GM18907 (cell line): Measurements from ENCODE around the gene CCDC187.
"Not testable (repeated sequence)": the region's sequence is repeated elsewhere in the genome, so short reads cannot be mapped to it uniquely, and the experiment has no call there.

Experiments used
- ATAC-seq: cut with Tn5 transposase; IDR thresholded peaks from one replicate; pipeline ENCODE4 v1.9.1; 2021; ENCODE audit warnings: mild to moderate bottlenecking, moderate library complexity; ENCODE audit not compliant: unreplicated experiment

Gene CCDC187

DNA sequence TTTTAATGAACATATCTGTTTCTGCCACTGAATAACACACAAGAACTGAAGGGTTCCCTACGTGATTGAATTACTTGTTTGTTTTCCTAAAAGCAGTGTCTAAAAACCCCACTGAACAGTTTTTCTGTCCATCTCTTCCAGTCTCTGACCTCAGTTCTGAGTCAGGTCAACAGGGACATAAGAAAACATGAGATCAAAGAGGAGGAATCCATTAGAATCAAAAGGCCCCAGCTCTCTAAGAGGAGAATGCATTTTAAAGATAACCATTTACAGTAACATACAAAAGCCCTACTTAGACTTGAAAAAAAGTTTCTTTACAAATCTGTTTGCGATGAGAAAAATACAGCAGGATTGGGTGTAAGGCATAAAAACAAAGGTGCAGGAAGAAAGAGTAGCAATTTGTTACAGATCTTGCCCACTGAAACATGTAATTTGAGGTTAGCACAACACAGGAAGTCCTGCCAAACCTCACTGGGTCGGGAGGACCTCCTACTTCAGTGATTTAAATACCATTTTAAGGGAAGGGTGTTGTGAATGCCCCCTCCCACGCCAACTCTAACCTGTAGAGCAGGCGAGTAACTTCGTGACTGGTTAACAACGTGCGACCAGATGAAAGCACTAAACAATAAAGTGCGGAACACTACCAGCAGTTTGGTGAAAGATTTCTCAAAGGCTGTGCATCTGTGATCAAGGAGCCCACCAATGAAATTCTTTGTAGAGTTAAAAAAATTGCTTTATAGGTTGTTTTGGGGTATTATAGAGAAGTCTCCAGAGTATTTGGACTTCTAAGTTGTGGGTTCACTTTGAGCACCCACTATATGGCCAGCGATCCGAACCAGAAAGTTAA, 59.5 kb downstream of the CCDC187 start:
- ATAC-seq: peak; percentile 32

DNA sequence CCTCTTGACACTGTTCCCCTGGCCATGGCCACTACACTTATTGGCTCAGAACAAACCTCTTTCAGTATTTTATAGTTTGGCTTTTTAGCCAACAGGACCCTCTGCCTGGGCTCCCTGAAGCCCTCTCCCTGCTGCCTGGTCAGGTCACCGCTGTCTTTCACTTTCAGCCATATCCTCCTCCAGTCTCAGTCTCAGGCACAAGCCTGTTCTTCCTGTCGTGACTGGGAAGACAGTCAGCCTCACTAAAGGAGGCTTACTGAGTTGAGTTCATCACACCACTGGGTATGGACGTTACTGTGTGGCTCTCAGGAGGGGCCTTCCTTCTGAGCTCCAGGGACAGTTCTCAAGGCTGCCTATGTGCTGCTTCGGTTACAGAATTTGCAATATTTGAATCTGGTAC, 60.3 kb downstream of the CCDC187 start:
- ATAC-seq: no peak

DNA sequence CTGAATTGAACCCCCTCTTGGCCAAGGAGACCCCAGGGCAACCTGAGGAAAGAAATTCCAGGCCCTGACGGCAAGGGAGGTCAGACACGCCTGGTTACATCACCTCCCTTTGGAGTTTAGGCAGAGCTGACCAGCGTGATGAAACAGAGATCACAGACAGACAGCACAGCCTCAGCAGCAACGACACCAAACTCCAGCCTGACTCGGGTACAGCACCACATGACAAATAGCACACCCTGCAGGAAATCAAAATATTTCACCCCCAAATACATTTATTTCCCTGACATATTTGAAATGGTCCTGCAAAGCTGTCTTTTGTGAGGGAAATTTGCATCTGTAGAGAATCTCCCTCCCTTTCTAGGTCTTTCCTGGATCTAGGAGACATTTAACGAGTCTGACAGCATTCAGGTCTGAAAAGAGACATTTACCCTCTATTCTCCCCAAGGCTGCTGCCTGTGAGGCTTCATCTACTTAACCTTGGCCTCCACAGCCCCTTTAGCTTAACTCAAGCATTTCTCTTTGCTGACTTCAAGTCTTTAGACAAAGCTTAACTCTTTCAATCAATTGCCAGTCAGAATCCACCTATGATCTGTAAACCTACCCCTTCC, 60.9 kb downstream of the CCDC187 start:
- no peak for ATAC-seq

DNA sequence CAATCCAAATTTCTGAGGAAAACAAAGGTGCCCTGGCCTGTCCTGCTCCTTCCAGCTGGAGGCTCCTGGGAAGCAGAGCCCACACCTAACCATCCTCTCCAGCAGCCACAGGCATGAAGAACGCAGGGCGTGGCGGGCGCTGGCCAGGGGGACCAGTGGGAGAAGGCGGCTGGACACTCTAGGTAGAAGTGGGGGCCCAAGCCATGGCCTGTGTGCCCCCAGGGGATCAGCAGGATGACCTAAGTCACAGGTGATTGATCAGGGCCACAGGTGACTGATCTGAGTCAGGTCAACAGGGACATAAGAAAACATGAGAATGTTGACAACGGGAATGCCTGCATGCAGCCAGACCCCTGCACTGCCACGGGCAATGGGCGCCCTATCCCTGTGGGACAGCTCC, 61.6 kb downstream of the CCDC187 start:
- ATAC-seq: no peak

DNA sequence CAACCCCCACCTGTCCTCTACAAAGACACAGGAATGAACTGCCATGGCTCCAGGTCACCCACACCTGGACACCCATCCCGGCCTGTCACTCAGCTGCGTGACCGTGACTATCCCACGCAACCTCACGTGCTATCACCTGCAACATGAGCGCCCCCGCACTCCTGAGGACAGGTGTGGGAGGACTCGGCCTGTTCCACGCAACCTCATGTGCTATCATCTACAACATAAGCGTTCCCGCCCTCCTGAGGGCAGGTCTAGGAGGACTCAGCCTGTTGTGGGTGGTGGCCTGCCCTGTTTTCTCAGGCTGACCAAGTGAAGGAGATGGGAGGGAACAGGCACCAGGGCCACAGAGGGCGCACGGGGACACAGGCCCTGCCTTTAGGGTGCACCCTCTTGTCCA, 62.4 kb downstream of the CCDC187 start:
- ATAC-seq: no peak

DNA sequence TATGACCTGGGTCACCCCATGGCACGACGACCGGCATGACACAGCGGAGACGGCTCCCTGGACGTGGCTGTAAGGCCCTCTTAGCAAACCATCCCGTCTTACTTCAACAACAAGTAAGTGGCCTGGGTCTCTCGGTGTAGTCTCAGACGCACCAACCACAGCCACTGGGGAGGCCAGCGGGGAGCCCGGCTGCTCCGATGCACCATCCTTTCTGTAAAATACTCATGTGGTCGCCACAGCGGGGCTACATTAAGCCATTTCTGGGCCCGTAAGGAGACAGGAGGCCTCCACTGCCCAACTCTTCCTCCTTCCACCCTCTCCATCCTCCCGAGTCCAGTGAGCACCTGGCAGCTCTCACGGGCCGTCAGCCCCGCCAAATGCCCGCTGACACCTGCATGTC, 63.0 kb downstream of the CCDC187 start:
- no peak for ATAC-seq

DNA sequence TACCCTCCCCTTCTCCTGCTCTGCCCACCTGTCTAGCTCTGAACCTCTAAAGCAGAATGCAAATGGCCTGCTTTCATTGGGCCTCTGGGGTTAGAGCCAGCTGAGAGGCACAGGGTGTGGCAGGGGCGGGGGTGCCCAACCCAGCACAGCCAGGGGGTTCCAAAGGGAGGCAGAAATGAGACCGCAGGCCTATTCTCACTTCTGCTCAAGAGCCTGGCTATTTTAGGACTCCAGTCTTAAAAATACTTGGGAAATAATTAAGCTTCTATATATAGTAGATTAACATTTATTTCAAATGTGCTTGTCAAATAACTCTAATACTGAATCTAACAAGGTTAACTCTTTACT, 63.9 kb downstream of the CCDC187 start:
- peak; percentile 41 for ATAC-seq

DNA sequence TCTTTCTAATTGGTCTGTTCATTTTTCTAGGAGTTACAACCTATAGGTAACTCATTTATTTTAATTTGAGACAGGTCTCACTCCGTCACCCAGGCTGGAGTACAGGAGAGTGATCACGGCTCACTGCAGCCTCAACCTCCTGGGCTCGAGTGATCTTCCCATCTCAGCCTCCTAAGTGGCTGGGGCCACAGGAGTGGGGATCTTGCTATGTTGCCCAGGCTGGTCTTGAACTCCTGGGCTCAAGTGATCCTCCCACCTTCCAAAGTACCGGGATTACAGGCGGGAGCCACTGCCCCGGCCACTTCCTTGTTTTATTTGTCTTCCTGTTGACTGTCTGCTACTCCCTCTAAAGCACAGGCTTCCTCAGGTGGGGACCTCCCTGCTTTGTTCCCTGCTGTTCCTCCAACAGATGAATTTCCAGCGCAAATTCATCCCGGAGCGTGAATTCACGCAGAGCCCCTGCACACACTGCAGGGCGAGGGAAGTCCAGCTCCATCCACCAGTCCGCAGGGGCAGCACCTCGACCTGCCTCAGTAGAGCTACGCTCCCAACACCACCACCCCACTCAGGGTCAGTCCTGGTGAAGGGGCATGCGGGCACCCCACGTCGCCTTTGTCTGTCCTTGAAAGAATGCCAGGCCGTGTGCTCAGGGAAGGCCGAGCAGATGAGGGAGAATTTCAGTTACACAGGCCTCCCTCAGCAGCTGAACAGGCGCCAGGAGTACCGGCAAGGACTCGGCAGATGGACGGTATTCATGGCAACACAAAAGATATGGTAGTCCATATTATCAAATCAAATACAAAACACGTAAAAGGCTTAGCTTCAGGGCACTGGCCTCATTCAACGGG, 64.5 kb downstream of the CCDC187 start:
- no peak for ATAC-seq

DNA sequence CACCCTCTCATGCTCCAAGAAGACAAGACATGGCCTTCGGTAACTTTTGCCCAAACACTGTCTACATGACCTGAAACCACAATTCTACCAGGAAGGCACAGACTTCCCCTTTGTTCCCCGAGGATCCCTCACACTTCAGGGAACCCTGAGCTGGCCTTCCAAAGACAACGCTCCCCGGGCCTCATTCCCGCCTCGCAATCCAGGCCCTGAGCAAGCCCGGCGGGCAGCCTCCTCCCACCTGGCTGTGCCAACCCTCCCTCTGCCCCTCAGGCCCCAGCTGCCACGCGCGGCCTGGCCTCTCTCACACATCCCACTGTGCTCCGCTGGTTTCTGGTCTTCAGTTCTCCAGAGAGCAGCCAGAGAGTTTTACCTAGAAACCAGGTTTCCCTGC, 65.6 kb downstream of the CCDC187 start:
- ATAC-seq: no peak

DNA sequence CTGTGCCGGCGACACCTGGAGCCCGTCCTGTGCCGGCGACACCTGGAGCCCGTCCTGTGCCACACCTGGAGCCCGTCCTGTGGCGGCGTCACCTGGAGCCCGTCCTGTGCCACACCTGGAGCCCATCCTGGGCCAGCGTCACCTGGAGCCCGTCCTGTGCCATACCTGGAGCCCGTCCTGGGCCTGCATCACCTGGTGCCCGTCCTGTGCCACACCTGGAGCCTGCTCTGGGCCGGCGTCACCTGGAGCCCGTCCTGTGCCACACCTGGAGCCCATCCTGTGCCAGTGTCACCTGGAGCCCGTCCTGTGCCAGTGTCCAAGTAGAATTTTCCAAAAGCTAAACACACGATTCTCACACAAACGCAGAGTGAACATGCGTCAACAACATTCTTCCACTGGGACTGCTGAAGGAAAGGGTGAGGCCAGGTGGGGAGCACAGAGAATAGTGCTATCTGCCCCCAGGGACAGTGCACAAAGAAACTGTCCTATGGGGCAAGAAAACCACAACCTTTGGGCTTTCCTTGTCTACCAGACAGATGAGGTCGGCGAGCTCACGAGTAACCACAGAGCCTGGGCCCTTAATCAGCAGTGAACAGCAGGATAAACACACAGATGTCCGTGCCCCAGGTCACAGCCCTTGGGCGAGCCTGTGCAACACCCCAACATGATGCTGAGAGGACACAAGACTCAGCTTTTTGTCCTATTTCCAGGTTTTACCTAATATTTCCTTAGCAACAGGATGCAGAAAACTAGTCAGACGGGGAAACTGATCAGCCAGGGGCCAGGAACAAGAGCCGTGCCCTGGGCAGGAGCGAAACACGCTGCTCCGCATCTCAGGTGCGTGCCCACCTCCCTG, 66.2 kb downstream of the CCDC187 start:
- ATAC-seq: no peak

DNA sequence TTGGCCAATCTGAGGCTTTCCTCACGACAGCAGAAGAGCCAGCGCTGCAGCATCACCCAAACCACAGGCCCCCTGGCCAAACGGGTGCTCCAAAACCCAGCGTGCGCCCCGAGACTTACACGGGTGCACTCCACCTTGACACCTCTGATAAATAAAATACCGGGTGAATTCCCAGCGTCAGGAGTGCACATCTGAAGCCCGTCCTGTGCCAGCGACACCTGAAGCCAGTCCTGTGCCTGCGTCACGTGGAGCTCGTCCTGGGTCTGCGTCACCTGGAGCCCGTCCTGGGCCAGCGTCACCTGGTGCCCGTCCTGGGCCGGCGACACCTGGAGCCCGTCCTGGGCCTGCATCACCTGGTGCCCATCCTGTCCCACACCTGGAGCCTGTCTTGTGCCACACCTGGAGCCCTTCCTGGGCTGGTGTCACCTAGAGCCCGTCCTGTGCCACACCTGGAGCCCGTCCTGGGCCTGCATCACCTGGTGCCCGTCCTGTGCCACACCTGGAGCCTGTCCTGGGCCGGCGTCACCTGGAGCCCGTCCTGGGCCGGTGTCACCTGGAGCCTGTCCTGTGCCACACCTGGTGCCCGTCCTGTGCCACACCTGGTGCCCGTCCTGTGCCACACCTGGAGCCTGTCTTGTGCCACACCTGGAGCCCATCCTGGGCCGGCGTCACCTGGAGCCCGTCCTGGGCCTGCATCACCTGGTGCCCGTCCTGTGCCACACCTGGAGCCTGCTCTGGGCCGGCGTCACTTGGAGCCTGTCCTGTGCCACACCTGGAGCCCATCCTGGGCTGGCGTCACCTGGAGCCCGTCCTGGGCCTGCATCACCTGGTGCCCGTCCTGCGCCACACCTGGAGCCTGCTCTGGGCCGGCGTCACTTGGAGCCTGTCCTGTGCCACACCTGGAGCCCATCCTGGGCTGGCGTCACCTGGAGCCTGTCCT, 67.2 kb downstream of the CCDC187 start:
- not testable (repeated sequence) for ATAC-seq

DNA sequence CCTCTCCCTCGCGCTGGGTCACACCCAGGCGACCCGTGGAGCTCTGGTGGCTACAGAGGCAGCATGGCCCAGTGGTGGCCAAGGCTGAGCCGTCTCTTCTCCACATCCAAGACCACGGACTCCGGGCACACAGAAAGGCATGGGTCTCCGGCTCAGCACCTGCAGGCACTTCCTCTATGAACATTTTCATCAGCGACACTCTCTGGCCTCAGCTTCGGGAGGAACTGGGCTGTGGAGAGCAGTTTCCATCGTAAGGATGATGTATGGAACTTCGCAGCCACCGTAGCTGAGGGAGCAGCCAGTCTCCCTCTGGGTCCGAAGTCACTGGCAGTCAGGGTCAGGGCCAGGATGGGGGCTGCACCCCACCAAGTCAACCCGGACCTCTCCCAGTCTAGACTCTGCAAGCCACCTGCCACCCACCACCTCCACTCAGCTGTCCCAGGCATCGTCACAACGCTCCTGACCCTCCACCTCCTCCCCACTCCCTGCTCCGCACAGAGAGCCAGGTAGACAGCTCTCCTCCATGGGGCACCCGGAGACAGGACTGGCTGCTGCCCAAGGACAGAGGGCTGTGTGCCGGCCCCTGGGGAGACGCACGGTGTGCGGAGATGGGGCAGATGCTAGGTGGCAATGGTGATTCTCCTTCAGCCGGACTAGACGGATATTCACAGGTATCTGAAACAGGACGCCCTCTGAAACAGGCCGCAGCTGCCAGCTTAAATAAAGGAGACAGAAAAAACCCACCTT, 68.0 kb downstream of the CCDC187 start:
- ATAC-seq: no peak

DNA sequence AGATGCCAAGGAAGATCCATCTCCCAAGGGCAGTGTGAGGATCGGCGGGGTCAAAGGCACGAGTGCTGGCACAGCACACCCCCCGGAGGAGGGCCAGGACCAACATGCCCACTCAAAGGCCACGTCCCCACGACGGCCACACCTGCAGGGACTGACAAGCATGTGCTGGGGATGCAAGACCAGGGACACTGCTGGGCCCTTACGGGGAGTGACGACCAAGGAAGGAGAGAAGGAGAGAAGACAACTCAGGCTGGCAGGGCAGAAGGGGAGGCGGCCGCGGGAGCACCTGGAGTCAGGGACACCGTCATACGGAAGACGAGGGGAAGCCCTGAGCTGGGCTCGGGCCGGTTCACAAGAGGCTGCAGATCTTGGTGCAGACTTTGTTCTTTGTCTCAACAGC, 68.7 kb downstream of the CCDC187 start:
- ATAC-seq: no peak

DNA sequence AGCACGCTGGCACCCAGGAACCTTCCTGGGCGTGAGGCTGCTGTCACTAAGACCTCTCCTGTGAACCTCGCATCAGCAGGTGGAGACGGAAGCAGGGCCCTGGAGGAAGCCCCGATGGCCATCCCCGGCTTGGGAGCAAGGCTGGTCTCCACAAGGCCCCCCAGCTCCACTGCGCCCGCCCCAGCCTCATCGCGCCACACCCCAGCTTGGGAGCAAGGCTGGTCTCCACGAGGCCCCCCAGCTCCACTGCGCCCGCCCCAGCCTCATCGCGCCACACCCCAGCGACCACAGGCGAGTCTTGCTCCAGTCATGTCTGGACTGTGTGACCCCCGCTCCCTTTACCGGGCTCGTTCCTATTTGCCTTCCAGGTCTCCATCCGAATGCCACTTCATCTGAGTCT, 69.3 kb downstream of the CCDC187 start:
- no peak for ATAC-seq

DNA sequence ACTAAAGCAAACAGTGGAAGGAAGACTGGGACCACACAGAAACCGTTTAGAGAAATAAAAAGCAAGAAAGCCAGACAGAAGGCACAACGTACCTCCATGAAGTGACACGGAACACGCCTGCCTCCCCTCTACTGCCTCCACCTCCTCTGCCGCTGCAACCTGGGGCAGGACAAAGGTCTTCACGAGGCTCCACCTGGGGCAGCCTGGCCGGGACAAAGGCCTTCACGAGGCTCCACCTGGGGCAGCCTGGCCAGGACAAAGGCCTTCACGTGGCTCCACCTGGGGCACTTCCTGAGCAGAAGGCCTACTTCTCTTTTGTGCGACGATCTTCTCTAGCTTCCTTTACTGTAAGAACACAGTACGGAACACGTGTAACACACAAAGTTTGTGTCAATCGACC, 70.0 kb downstream of the CCDC187 start:
- no peak for ATAC-seq

DNA sequence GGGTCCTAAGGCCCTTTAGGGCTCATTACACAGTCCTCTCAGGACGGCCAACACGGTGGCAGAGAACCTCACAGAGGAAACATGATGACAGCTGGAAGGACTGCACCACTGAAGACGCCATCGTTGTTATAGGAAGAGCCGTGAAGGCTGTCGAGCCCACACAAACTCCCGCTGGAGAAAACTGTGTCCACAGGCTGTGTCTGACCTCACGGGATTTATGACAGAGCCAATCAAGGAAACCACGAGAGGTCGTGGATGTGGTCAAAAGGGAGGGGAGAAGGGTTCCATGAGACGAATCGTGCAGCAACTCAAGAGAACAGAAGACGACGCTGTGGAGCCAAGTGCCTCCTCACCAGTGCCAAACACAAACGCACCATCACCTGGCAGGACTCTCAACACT, 70.5 kb downstream of the CCDC187 start:
- ATAC-seq: no peak

DNA sequence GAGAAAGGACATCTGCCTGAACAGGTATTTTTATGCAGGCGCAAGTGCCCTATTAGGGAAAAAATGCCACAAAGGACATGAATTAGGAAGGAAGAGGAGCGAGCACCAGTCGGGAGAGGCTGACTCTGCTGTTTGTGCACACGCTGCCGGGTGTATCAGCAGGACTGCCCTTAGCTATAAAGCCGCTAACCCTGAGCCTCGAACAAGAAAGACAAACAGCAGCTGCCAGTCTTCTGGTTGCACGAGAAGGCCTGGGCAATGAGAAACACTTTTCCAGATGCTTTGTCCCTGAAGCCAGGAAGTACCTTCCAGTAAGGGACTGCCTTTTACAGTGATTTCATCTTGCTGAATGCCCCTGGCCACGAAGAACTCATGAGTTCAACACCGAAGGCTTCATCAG, 70.9 kb downstream of the CCDC187 start:
- ATAC-seq: no peak

DNA sequence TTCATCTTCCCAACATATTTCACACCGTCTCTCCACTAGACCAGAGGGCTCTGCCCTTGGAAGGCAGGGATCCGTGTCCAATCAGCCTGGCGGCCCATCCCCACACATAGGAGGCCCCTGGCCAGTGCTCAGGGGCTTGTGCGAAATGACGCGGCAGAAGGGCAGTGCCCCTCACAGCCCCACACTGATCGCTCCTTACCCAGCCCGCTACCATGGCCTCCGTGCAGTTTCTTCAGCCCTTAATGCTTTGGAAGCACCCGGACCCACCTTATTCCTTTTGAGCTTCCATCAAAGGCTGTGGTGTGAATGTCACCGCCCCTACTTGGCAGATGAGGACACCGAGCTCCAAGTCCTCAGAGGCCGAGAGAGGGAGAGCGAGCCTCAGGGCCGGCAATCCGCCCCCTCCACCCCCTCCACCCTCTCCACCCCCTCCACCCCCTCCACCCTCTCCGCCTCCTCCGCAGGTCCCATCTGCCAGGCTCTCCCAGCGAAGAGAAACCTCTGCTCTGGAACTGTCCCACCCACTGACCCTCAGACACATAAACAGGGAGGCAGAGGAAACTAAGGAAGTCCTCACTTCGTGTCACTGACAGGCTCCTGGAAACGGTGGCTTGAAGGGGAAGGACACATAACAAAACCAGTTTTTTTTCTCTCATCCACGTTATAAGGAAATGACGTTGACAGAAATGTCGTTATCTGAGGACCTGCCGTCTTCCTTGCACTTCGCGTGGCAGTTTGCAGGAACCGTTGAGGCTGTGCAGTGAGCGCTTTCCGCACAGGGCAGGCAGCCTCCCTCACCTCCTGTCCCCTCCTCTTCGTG, 72.2 kb downstream of the CCDC187 start:
- no peak for ATAC-seq
